Erythroblast (primary cell): ENCODE measurements around the gene CSMD2.

ENCODE experiments used
- GATA1 ChIP-seq: IDR thresholded peaks from 2 replicates; pipeline ENCODE4 v1.6.1; 2011; ENCODE audit warnings: low read depth, mild to moderate bottlenecking, control low read depth, low read length, moderate library complexity
- POLR2A ChIP-seq: IDR thresholded peaks from 2 replicates; pipeline ENCODE4 v1.6.1; 2011; ENCODE audit warnings: mild to moderate bottlenecking, low read length

DNA sequence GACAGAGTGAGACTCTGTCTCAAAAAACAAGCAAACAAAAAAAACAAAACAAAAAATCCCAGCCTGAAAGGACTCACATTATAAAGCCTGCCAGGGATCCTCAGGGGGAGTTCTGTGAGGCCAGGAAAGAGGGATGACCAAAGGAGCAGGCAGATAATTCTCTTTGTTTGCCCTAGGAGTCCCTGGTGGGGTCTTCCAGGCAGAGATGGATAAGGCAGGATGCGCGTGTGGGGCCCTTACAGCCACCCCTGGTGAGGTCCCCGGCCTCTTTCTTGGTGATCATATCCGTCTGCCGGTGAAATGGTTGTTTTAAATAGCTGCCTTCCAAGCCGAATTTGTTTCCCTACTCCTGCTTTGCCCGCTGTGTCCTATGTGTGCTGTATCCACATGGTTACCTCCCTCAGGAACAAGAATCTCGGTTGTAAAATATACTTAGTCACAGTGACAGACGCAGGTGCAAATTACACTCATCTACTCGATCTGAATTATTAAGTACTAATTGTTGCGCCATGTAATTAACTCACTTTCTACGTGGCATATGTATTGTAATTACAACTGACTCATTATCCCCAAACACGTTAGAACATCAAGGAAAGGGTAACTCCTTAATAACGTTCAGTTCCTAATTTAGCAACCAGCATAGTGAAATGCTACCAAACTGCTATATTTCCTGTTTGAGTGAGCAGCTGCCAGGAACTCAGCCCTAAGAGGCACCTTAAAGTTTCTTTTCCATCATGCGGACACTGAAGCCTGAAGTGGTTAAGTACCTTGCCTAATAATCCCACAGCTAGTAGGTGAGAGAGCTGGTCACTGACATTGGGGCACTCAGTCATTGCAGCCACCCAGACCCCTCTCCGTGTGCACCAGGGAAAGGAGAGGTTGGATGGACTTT is 586.2 kb downstream of the CSMD2 start:
- TF ChIP-seq POLR2A: no peak
- no peak for TF ChIP-seq GATA1
